Small intestine (tissue), 7 donors: Measurements from ENCODE around the gene MSH5. TPM values are rescaled to one million over a fixed set of nuclear protein-coding genes. Genes with fewer than 3 reads are reported as not detected.

Experiments
- DNase-seq, 2 donors: peaks; one replicate each; pipeline versions ENCODE4 v3.0.0 to v3.0.0-alpha.2; 2013
- FAIRE-seq: peaks from 2 replicates; lab custom pipeline; 2012; peaks lifted over from hg19 to GRCh38; lab: Jason Lieb, UNC
- H3K27ac ChIP-seq, 3 donors: one replicate each; pipeline ENCODE4 v1.5.1; 2013; ENCODE audit warnings: low read length in 2 of 3, mild to moderate bottlenecking in 2 of 3, control low read depth in 1 of 3, inconsistent platforms in 1 of 3, low read depth in 1 of 3, moderate library complexity in 1 of 3
- H3K27me3 ChIP-seq, 3 donors: one replicate each; pipeline ENCODE4 v1.6.1; 2013; ENCODE audit warnings: low read length in 3 of 3, inconsistent platforms in 1 of 3; ENCODE audit not compliant: control insufficient read depth in 3 of 3, insufficient read depth in 3 of 3
- H3K36me3 ChIP-seq, 3 donors: one replicate each; pipeline ENCODE4 v1.6.1; 2013; ENCODE audit warnings: low read length in 3 of 3, inconsistent platforms in 1 of 3, low read depth in 1 of 3, mild to moderate bottlenecking in 1 of 3, moderate library complexity in 1 of 3; ENCODE audit not compliant: control insufficient read depth in 3 of 3, insufficient read depth in 2 of 3
- H3K4me1 ChIP-seq, 3 donors: one replicate each; pipeline ENCODE4 v1.6.1; 2013; ENCODE audit warnings: low read length in 2 of 3, inconsistent platforms in 1 of 3, low read depth in 1 of 3, mild to moderate bottlenecking in 1 of 3, moderate library complexity in 1 of 3; ENCODE audit not compliant: control insufficient read depth in 3 of 3, insufficient read depth in 2 of 3
- H3K4me3 ChIP-seq, 3 donors: one replicate each; pipeline ENCODE4 v1.5.1; 2013; ENCODE audit warnings: low read length in 3 of 3, control low read depth in 1 of 3, inconsistent platforms in 1 of 3, low read depth in 1 of 3, mild to moderate bottlenecking in 1 of 3, moderate library complexity in 1 of 3
- H3K9me3 ChIP-seq, 2 donors: one replicate each; pipeline ENCODE4 v1.6.1; 2013; ENCODE audit warnings: low read depth in 1 of 2, low read length in 1 of 2; ENCODE audit not compliant: control insufficient read depth in 2 of 2, insufficient read depth in 1 of 2
- WGBS, 3 donors: extraction: QIAGEN DNeasy Blood & Tissue Kit; methylation state at CpG; one replicate each; pipeline ENCODE4 v1.1.7; 2013; 5-methylcytosine and 5-hydroxymethylcytosine counted together
- polyA plus RNA-seq, 4 donors: library from polyadenylated mRNA; stranded (reverse) in 3 of 4; unstranded in 1 of 4; fragments of 200-250 nt in 3 of 4; fragments of 120-200 nt in 1 of 4; gene quantifications; one replicate each; pipeline versions ENCODE4 v1.2.1 to v1.2.3, GENCODE V29; 2013
- donor health status: healthy with polysubstance abuse.
- donor health status: control.
- donor health status: control.
- donor health status: Bipolar disorder and iron deficiency.
- donor health status: healthy.

MSH5 gene
- polyA plus RNA-seq, 4 donors, result 1.6 to 53.1 (median 9.2) TPM

DNA sequence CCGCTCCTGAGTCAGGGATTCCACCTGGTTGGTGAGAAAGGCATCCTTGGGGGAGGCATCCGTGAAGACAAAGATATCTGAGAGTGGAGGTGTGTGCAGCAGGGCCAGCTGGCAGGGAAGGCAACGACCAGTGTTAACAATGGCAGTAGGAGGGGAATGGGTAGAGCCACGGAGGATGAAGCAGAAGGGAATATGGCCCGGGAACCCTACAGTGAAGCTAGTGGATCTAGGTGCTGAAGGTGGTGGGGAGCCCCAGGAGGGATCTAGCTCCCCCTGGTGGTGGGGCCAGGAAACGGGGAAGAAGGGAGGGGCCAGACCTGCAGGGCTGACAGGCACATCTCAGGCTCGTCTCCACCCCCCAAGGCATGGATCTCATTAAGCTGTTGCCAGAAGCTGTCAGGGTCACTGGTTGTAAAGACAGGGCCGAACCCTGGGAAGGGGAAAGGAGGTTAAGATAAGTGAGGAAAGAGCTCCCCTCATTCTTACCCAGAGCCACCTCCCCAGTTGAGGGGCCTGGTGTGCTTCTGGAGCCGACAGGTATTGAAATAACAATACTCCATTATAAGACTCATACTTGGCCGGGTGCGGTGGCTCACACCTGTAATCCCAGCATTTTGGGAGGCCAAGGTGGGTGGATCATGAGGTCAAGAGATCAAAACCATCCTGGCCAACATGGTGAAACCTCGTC lies 30.0 kb downstream of the MSH5 start:
- Histone ChIP-seq H3K36me3 (peaks cover 0 to 9% (median 0%) of the 10 kb centered on the region in 3 donors), H3K4me1 (peaks cover 0 to 19% (median 0%) of the 10 kb centered on the region in 3 donors), H3K4me3 (no peak overlapping the region), H3K9me3 (no peaks in the 10 kb centered on the region), H3K27ac (no peak overlapping the region), H3K27me3 (no peaks in the 10 kb centered on the region)
- DNase-seq (peak; percentile 88 to 91), FAIRE-seq (no peak)
- 36 to 57% (median 46%) methylated on average over 12 of the region's 12 CpGs for WGBS, 3 donors

DNA sequence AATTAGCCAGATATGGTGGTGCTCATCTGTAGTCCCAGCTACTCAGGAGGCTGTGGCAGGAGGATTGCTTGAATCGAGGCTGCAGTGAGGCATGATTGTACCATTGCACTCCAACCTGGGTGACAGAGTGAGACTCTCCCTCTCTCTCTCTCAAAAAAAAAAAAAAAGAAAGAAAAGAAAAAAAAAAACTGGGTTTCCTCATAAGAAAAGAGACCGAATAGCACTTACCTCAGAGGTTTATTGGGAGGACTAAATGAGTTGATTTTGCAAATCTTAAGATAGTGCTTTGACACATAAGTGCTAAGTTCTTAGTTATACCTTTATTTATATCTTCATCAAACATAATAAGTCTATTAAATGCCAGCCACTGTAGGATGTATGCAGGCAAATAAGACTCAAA lies 31.1 kb downstream of the MSH5 start:
- 77 to 85% (median 85%) methylated on average over 2 of the region's 2 CpGs for WGBS, 3 donors

DNA sequence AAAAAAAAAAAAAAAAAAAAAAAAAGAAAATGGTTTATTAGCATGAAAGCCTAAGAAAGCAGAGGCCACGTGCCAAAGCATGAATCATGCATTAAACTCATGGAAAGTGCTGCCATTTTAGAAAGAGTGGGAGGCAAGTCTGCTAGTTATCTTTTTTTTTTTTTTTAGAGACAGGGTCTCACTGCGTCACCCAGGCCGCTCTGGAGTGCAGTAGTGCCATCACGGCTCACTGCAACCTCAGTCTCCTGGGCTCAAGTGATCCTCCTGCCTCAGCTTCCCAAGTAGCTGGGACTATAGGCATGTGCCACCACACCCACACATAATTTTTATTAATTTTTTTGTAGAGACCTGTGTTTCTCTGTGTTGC lies 32.2 kb downstream of the MSH5 start:
- Histone ChIP-seq H3K9me3 (no peaks in the 10 kb centered on the region), H3K27ac (no peak overlapping the region), H3K36me3 (peaks cover 0 to 6% (median 0%) of the 10 kb centered on the region in 3 donors), H3K27me3 (no peaks in the 10 kb centered on the region), H3K4me3 (no peak overlapping the region), H3K4me1 (peaks cover 0 to 28% (median 4%) of the 10 kb centered on the region in 3 donors)
- DNase-seq, result no peak
- FAIRE-seq, result no peak
- WGBS, 3 donors, result 69 to 75% (median 74%) methylated on average over 4 of the region's 4 CpGs

More for the DNA sequence above, 31.1 kb downstream of the MSH5 start:
- Histone ChIP-seq H3K9me3 (no peaks in the 10 kb centered on the region), H3K4me1 (peaks cover 0 to 23% (median 0%) of the 10 kb centered on the region in 3 donors), H3K36me3 (peaks cover 0 to 6% (median 0%) of the 10 kb centered on the region in 3 donors), H3K27me3 (no peaks in the 10 kb centered on the region), H3K27ac (no peak overlapping the region), H3K4me3 (no peak overlapping the region)
- no peak for FAIRE-seq
- no peak for DNase-seq

DNA sequence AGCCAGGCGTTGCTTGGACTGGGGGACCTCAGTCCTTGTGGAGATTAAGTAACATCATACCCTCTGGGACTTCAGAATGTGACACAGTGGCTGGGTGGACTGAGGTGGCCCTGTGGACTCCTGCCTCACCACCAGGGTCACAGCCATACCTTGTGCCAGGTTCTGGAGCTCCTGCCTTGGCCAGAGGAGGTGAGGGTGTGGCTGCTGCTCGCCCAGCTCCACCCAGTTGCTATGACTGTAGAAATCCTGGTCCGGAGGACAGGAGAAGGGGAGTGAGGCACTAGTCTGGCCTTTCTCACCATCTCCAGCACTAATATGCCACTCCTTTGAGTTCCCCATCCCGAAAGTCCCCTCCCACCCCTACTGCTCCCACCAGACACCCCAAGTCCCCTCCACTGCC lies 35.4 kb downstream of the MSH5 start:
- peaks cover 0 to 38% (median 4%) of the 10 kb centered on the region in 3 donors for H3K4me1 ChIP-seq
- peak overlapping the region in 2 of 3 donors; percentile 25 to 50 for H3K27ac ChIP-seq
- H3K4me3 ChIP-seq, result no peak overlapping the region
- H3K9me3 ChIP-seq, result no peaks in the 10 kb centered on the region
- H3K27me3 ChIP-seq, result no peaks in the 10 kb centered on the region
- FAIRE-seq, result no peak
- 36 to 70% (median 37%) methylated on average over 3 to 4 of the region's 4 CpGs for WGBS, 3 donors
- DNase-seq, result peak; percentile 72 to 88
- H3K36me3 ChIP-seq, result peaks cover 0 to 29% (median 3%) of the 10 kb centered on the region in 3 donors

DNA sequence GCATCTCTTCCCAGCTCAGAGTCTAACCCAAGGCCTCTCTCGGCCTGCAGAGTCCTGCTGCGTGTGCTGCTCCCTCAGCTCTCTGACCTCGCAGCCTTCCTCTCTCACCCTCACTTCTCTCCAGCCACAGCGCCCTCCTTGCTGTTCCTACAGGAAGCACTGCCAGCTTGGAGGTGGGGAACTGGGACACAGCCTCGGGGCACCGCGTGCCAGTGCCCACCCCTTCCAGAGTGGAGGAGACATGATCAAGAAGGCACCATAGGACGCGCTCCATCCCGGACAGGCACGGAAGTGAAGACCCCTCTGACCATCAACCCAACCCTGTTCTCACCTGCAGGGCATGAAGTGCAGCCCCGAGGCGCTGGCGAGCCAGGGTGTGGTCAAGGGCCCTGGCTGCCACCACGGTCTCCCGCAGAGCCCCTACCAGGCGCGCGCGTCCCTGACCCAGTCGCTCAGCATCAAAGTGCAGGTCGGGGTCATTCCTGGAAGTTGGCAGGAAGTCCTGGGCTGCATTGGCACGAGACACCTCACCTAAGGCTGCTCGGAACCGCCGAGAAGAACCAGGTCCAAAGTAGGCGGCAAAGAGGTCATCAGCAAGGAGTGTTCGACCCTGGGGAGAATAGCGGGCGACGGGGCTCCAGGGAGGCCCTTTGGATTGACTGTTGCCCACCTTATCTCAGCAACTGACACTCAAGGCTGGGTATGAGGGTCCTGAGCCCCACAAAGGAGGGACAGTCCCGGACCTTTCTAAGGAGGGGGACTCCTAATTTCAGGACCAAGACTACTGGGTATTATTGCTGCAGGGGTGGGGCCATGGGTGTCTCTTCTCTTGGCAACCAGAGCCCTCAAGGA lies 36.1 kb downstream of the MSH5 start:
- DNase-seq (no peak), FAIRE-seq (no peak)
- no peaks in the 10 kb centered on the region for H3K27me3 ChIP-seq
- WGBS, 3 donors, result 69 to 87% (median 77%) methylated on average over 32 of the region's 32 CpGs
- peaks cover 0 to 36% (median 3%) of the 10 kb centered on the region in 3 donors for H3K36me3 ChIP-seq
- H3K9me3 ChIP-seq, result no peaks in the 10 kb centered on the region
- peaks cover 0 to 37% (median 4%) of the 10 kb centered on the region in 3 donors for H3K4me1 ChIP-seq
- peak overlapping the region in 1 of 3 donors; percentile 93 for H3K27ac ChIP-seq
- H3K4me3 ChIP-seq, result peak overlapping the region in 1 of 3 donors; percentile 41

DNA sequence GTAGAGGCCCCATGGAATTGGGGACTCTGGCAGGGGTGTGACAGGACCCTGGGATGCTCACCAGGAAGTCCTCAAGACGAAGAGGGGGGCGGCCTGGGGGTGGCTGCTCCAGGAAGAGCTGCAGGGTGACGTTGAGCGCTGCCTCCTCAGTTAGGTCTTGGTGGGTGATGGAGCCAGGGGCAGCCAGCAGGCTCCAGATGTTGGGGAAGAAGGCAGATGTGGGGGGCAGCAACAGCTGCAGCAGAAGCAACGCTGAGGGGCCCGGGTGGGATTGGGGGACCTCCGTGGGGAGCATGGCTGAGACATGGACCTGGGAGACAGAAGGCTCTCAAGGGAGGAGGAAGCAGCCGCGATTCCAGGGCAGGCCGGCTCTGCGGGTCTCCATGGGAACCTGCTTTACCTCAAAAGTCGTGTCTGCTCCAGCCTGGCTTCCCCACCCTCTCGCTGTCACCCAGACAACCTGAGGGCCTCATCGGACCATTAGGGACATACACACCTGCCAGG lies 36.7 kb downstream of the MSH5 start:
- peaks cover 0 to 43% (median 7%) of the 10 kb centered on the region in 3 donors for H3K36me3 ChIP-seq
- 22 to 29% (median 26%) methylated on average over 14 of the region's 14 CpGs for WGBS, 3 donors
- peak in 1 of 2 donors; percentile 36 for DNase-seq
- H3K4me3 ChIP-seq, result peak overlapping the region in 1 of 3 donors; percentile 41
- FAIRE-seq, result no peak
- peaks cover 0 to 37% (median 4%) of the 10 kb centered on the region in 3 donors for H3K4me1 ChIP-seq
- no peaks in the 10 kb centered on the region for H3K27me3 ChIP-seq
- H3K27ac ChIP-seq, result peak overlapping the region; percentile 66 to 93 (median 79)
- no peaks in the 10 kb centered on the region for H3K9me3 ChIP-seq

DNA sequence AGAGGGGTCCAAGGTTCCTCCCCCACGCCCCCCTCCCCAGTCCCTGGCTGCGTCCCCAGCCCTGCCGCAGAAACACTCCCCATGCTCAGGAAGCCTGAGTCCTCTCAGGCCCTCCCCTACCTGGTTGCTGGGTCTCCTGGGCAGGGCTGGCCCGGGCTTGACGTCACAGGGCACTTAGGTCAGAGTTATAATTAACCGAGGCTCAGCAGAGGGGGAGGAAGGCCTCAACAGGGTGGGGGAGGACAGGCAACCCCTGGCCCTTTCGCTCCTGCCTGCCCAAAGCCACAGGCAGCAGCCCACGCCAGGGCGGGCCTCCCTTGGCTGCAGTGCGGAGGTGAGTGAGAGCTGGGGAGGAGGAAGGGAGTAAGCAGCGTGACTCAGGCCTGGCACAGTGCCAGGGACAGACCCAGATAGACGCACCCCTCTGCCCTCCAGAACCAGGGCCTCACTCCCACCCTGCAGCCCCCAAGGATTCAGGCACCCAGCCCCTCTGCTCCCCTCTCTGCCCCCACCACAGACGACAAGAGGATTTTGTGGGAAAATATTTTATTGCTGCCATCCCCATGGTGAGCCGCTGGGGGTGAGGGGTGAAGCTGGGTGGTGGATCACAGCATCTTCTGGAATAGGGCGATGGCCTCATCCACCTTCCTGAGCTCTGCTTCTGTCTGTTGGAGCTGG lies 37.3 kb downstream of the MSH5 start, which contains the start of gene VWA7:
VWA7 (minus strand) TSS at position 340 of the 678 bp plus-strand sequence. CDS start 549 bp downstream, outside the sequence.
- 11 to 18% (median 15%) methylated on average over 12 to 15 of the region's 15 CpGs for WGBS, 3 donors
- peak within 1 kb of the TSS; percentile 66 to 93 (median 79) for H3K27ac ChIP-seq
- H3K4me3 ChIP-seq, result peak within 1 kb of the TSS in 1 of 3 donors; percentile 41
- FAIRE-seq (no peak), DNase-seq (peak; percentile 89 to 96)
- H3K36me3 ChIP-seq, result peaks cover 0 to 49% (median 7%) of the 10 kb centered on the region in 3 donors
- H3K9me3 ChIP-seq, result no peaks in the 10 kb centered on the region
- H3K27me3 ChIP-seq, result no peaks in the 10 kb centered on the region
- H3K4me1 ChIP-seq, result peaks cover 0 to 37% (median 4%) of the 10 kb centered on the region in 3 donors
